Endothelial cell of umbilical vein (primary cell): ENCODE results near the gene FZD8. TPM values are rescaled to one million over a fixed set of nuclear protein-coding genes. Genes with fewer than 3 reads are reported as not detected.

Source experiments
- BruUV-seq: library from RNA; stranded (reverse); fragments of 400-500 nt; replicated peaks from 2 replicates; lab custom pipeline; 2021; lab: Mats Ljungman, UMichigan
- CTCF ChIA-PET: fragments of 300-600, 350-600 bp; sonication (Branson Sonifier 250); formaldehyde crosslinking; loops from one replicate; lab custom pipeline; 2021; ENCODE audit warnings: antibody characterized with exemption, inconsistent platforms; lab: Charles Lee
- POLR2A ChIA-PET: fragments of 300-600, 350-600 bp; sonication (Branson Sonifier 250); formaldehyde crosslinking; loops from one replicate; lab custom pipeline; 2021; ENCODE audit warnings: antibody characterized with exemption, inconsistent platforms; lab: Charles Lee
- DNase-seq: peaks from one replicate; pipeline ENCODE4 v3.0.0-alpha.2; 2011; ENCODE audit warnings: low read depth, low spot score
- FAIRE-seq: peaks from 2 replicates; lab custom pipeline; 2011; peaks lifted over from hg19 to GRCh38; lab: Jason Lieb, UNC
- H2AFZ ChIP-seq: 2 replicates; pipeline ENCODE4 v1.6.0; 2012; ENCODE audit warnings: low read depth, low read length, control low read depth, inconsistent platforms
- H3K27ac ChIP-seq: 2 replicates; pipeline ENCODE4 v1.5.1; 2011; ENCODE audit warnings: low read depth, mild to moderate bottlenecking, control low read depth, low read length, moderate library complexity; ENCODE audit not compliant: insufficient read depth
- H3K27me3 ChIP-seq, 2 experiments: 2 replicates each; pipeline versions ENCODE4 v1.6.0 to v1.6.1; 2011; ENCODE audit warnings: low read length in 2 of 2, mixed read lengths in 1 of 2; ENCODE audit not compliant: control insufficient read depth in 2 of 2, insufficient read depth in 2 of 2
- H3K36me3 ChIP-seq, 2 experiments: 2 replicates in 1 of 2; 3 replicates in 1 of 2; pipeline ENCODE4 v1.5.1; 2011; ENCODE audit warnings: low read length in 2 of 2, mild to moderate bottlenecking in 1 of 2, moderate library complexity in 1 of 2; ENCODE audit not compliant: control insufficient read depth in 2 of 2, insufficient read depth in 2 of 2; ENCODE audit errors: extremely low read depth in 1 of 2
- H3K4me1 ChIP-seq: 3 replicates; pipeline ENCODE4 v1.5.1; 2011; ENCODE audit warnings: mild to moderate bottlenecking, low read length; ENCODE audit not compliant: control insufficient read depth, insufficient read depth; ENCODE audit errors: extremely low read depth
- H3K4me2 ChIP-seq: 2 replicates; pipeline ENCODE4 v1.6.1; 2011; ENCODE audit warnings: low read length, control low read depth, mixed read lengths; ENCODE audit not compliant: insufficient read depth
- H3K4me3 ChIP-seq, 3 experiments: fragments of 200-600 bp in 1 of 3; sonication (generic), shearing (Covaris generic) in 1 of 3; replicated peaks in 1 of 3; 2 replicates each; pipeline ENCODE4 v1.5.1; 2011 to 2016; ENCODE audit warnings: control low read depth in 3 of 3, low read length in 3 of 3, mild to moderate bottlenecking in 2 of 3, inconsistent platforms in 1 of 3, low read depth in 1 of 3, moderate library complexity in 1 of 3; ENCODE audit not compliant: insufficient read depth in 1 of 3
- H3K79me2 ChIP-seq: 2 replicates; pipeline ENCODE4 v1.6.0; 2012; ENCODE audit warnings: low read length, inconsistent platforms; ENCODE audit not compliant: control insufficient read depth, insufficient read depth
- H3K9ac ChIP-seq: replicated peaks from 2 replicates; pipeline ENCODE3; 2011; ENCODE audit warnings: low read length, control low read depth; ENCODE audit not compliant: insufficient read depth; ENCODE audit errors: extremely low read depth
- H3K9me1 ChIP-seq: replicated peaks from 3 replicates; pipeline ENCODE4 v1.6.0; 2011; ENCODE audit warnings: mild to moderate bottlenecking, low read length; ENCODE audit not compliant: control insufficient read depth, insufficient read depth; ENCODE audit errors: extremely low read depth
- H3K9me3 ChIP-seq: replicated peaks from 2 replicates; pipeline ENCODE4 v1.5.1; 2012; ENCODE audit warnings: low read length, inconsistent platforms; ENCODE audit not compliant: control insufficient read depth, insufficient read depth
- H4K20me1 ChIP-seq: replicated peaks from 2 replicates; pipeline ENCODE3; 2011; ENCODE audit warnings: mild to moderate bottlenecking, low read length; ENCODE audit not compliant: control insufficient read depth, insufficient read depth; ENCODE audit errors: extremely low read depth
- CTCF ChIP-seq, 2 donors: IDR thresholded peaks; 1 replicate in 1 of 2; 2 replicates in 1 of 2; pipeline ENCODE4 v1.5.1; 2011; ENCODE audit warnings: low read length in 2 of 2, mild to moderate bottlenecking in 2 of 2, moderate library complexity in 2 of 2, control low read depth in 1 of 2, inconsistent platforms in 1 of 2, low read depth in 1 of 2; ENCODE audit not compliant: insufficient read depth in 1 of 2; ENCODE audit errors: extremely low read depth in 1 of 2
- EZH2 ChIP-seq: IDR thresholded peaks from 2 replicates; pipeline ENCODE4 v1.6.1; 2012; ENCODE audit warnings: borderline replicate concordance, low read depth, mild to moderate bottlenecking, moderate library complexity, low read length, inconsistent platforms; ENCODE audit not compliant: severe bottlenecking
- FOS ChIP-seq: IDR thresholded peaks from 2 replicates; pipeline ENCODE4 v1.6.1; 2011; ENCODE audit warnings: mild to moderate bottlenecking, low read length, moderate library complexity, borderline replicate concordance; ENCODE audit not compliant: insufficient read depth
- GATA2 ChIP-seq: IDR thresholded peaks from 2 replicates; pipeline ENCODE4 v1.7.0; 2011; ENCODE audit warnings: low read depth, mild to moderate bottlenecking, moderate library complexity, mixed read lengths, low read length; ENCODE audit not compliant: insufficient read length, insufficient read depth
- JUN ChIP-seq: IDR thresholded peaks from 2 replicates; pipeline ENCODE4 v1.6.1; 2011; ENCODE audit warnings: borderline replicate concordance, low read depth; ENCODE audit not compliant: insufficient read length, insufficient read depth
- MAX ChIP-seq: IDR thresholded peaks from 2 replicates; pipeline ENCODE4 v1.6.1; 2011; ENCODE audit not compliant: insufficient read depth, insufficient read length
- MYC ChIP-seq: IDR thresholded peaks from one replicate; pipeline ENCODE4 v1.6.1; 2011; ENCODE audit warnings: mild to moderate bottlenecking, low read depth, low read length
- POLR2AphosphoS5 ChIP-seq: IDR thresholded peaks from 2 replicates; pipeline ENCODE4 v1.6.1; 2012; ENCODE audit warnings: low read depth, mild to moderate bottlenecking, control low read depth, low read length, moderate library complexity; ENCODE audit not compliant: insufficient read depth
- dilution Hi-C: fragments of 300-500 bp; cut with MboI; formaldehyde crosslinking; loops from one replicate; pipeline ENCODE4 v1.15.0; 2019; ENCODE audit warnings: low sequenced_read_pairs; ENCODE audit not compliant: extremely low pct_ligation_motif_present
- intact Hi-C: fragments of 100-400 bp; cut with micrococcal nuclease; formaldehyde crosslinking; loops from one replicate; pipeline ENCODE4 v1.10.0; 2022
- polyA plus RNA-seq, 4 experiments: library from polyadenylated mRNA; depleted of rRNA in 3 of 4; stranded (reverse) in 3 of 4; unstranded in 1 of 4; fragments of >200 nt; gene quantifications; 2 replicates each; pipeline versions ENCODE4 v1.2.1 to v1.2.3, GENCODE V29; 2011 to 2012; ENCODE audit warnings: missing spikeins in 1 of 4
- total RNA-seq: library from RNA; stranded (reverse); gene quantifications from 2 replicates; pipeline ENCODE4 v1.2.3, GENCODE V29; 2021

The FZD8 gene
- total and polyA plus RNA-seq, 2 donors (not counting 3 experiments of a cell fraction or from before 2014, with no cell fraction given), result 6.2 to 11.1 TPM

DNA sequence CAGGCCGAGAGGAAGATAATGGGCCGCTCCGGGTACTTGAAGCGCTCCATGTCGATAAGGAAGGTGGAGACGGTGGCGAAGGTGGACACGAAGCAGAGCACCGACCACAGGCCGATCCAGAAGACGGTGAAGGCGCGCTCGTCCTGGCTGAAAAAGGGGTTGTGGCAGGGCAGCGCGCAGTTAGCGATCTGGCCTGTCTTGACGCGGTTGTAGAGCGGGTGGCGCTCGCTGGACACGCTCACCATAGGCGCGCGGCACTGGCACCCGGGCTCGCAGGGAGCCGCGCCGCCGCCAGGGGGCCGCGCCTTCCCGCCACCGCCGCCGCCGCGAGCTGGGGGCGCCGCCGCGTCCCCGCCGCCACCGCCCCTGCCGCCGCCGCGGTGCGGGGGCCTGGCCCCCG is 1.6 kb downstream of the FZD8 start:
- no peaks in the 10 kb centered on the region for H4K20me1 ChIP-seq
- dilution Hi-C loops (no loop called here), intact Hi-C loops (loop anchor here (1.0 to 5.0 kb wide), 6 partner anchors 272 to 1139 kb away; no protein-coding TSS in a partner anchor)
- peak; percentile 46 for FAIRE-seq
- H3K9ac ChIP-seq, result peak overlapping the region; percentile 34
- H3K79me2 ChIP-seq, result peaks cover 3% of the 10 kb centered on the region
- H3K4me1 ChIP-seq, result peaks cover 39% of the 10 kb centered on the region
- no peaks in the 10 kb centered on the region for H3K9me3 ChIP-seq
- H3K9me1 ChIP-seq, result no peaks in the 10 kb centered on the region
- H3K4me3 ChIP-seq, result peak overlapping the region in 2 of 3 experiments; percentile 46 to 83
- peaks cover 2 to 25% of the 10 kb centered on the region in 2 experiments for H3K27me3 ChIP-seq
- POLR2A ChIA-PET, result no interaction called here
- peak overlapping the region; percentile 24 for H3K4me2 ChIP-seq
- no peak overlapping the region for H3K27ac ChIP-seq
- H2AFZ ChIP-seq, result peak overlapping the region; percentile 89
- no peaks in the 10 kb centered on the region for H3K36me3 ChIP-seq
- peak; percentile 27 to 46 for TF ChIP-seq CTCF (IDR thresholded peaks at IDR 0.05; ENCODE audit: extremely low read depth in 1 of 2, insufficient read depth in 1 of 2, low read depth in 1 of 2, low read length in 2 of 2)
- TF ChIP-seq JUN, result no peak
- BruUV-seq, result no TSS peak
- peak; percentile 61 for DNase-seq
- CTCF ChIA-PET, result interaction anchor here (0.7 to 10.8 kb wide), 15 partner anchors 13 to 1240 kb away, joined by 3 to 316 read pairs (median 6); no protein-coding TSS in a partner anchor

DNA sequence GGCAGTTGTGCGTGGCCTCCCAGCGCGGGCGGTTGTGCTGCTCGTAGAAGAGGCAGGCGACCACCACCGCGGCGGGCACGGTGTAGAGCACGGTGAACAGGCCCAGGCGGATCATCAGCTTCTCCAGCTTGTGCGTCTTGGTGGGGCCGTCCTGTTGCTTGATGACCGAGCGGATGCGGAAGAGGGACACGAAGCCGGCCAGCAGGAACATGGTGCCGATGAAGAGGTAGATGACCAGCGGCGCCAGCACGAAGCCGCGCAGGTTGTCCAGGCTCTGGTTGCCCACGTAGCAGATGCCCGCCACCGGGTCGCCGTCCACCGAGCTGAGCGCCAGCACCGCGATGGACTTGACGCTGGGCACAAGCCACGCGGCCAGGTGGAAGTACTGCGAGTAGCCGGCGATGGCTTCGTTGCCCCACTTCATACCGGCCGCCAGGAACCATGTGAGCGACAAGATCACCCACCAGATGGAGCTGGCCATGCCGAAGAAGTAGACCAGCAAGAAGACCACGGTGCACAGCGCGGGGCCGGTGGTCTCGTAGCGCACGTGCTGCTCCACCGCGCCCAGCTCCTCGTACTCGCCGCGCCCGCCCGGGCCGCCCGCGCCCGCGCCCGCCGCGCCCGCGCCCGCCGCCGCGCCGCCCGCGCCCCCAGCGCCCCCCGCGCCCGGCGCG is 2.2 kb downstream of the FZD8 start:
- TF ChIP-seq EZH2 (peak; percentile 18), MAX (no peak), POLR2AphosphoS5 (no peak), JUN (no peak), GATA2 (no peak), CTCF (IDR thresholded peaks at IDR 0.05; ENCODE audit: extremely low read depth in 1 of 2, insufficient read depth in 1 of 2, low read depth in 1 of 2, low read length in 2 of 2) (peak; percentile 15 to 35), MYC (no peak), FOS (no peak)
- peaks cover 3% of the 10 kb centered on the region for H3K79me2 ChIP-seq
- H3K36me3 ChIP-seq, result no peaks in the 10 kb centered on the region
- intact Hi-C loops (loop anchor here (1.0 to 5.0 kb wide), 9 partner anchors 63 to 1139 kb away; no protein-coding TSS in a partner anchor), dilution Hi-C loops (no loop called here)
- H3K4me3 ChIP-seq, result peak overlapping the region in 2 of 3 experiments; percentile 32 to 83
- peak; percentile 43 for FAIRE-seq
- peak overlapping the region; percentile 84 for H3K4me2 ChIP-seq
- H3K9ac ChIP-seq, result no peak overlapping the region
- H3K27me3 ChIP-seq, result peaks cover 2 to 19% of the 10 kb centered on the region in 2 experiments
- peak overlapping the region; percentile 81 for H2AFZ ChIP-seq
- no peaks in the 10 kb centered on the region for H3K9me3 ChIP-seq
- POLR2A ChIA-PET, result no interaction called here
- H4K20me1 ChIP-seq, result no peaks in the 10 kb centered on the region
- DNase-seq, result peak; percentile 48
- BruUV-seq, result no TSS peak
- no peaks in the 10 kb centered on the region for H3K9me1 ChIP-seq
- H3K4me1 ChIP-seq, result peaks cover 39% of the 10 kb centered on the region
- no peak overlapping the region for H3K27ac ChIP-seq
- CTCF ChIA-PET, result interaction anchor here (0.8 to 10.8 kb wide), 14 partner anchors 13 to 1241 kb away, joined by 3 to 316 read pairs (median 6); no protein-coding TSS in a partner anchor
